HuH-7 (cell line): ENCODE results near the gene KLF15.

Source experiments
- DNase-seq: peaks from one replicate; pipeline ENCODE4 v3.0.0; 2011; ENCODE audit warnings: low spot score

The KLF15 gene

GRCh38 chr3:126306397-126306796, 50.8 kb downstream of the KLF15 start:
- no peak for DNase-seq

DNA sequence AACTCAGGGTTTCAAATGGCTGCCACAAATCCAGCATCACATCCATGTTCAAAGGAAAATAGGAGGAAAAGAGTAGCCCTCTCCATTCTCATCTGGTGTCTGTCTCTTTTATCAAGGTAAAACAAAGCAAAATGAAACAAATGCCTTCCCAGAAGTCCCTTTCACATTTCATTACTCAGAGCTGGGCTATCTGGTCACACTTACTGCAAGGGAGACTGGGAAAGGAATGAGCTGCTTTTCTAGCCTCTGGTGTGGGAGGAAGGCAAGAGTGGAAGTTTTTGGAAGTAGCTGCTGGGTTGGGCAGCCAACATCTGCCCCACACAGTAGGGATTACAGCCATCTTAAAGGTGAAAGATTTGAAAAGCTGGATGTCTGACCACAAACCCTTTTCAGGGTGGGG, 51.8 kb downstream of the KLF15 start:
- DNase-seq: no peak

GRCh38 chr3:126304704-126305103, 52.5 kb downstream of the KLF15 start:
- DNase-seq: no peak

- no peak for DNase-seq
Observed at GRCh38 chr3:126304291-126304690, 52.9 kb downstream of the KLF15 start.

GRCh38 chr3:126303272-126303671, 53.9 kb downstream of the KLF15 start:
- no peak for DNase-seq

DNA sequence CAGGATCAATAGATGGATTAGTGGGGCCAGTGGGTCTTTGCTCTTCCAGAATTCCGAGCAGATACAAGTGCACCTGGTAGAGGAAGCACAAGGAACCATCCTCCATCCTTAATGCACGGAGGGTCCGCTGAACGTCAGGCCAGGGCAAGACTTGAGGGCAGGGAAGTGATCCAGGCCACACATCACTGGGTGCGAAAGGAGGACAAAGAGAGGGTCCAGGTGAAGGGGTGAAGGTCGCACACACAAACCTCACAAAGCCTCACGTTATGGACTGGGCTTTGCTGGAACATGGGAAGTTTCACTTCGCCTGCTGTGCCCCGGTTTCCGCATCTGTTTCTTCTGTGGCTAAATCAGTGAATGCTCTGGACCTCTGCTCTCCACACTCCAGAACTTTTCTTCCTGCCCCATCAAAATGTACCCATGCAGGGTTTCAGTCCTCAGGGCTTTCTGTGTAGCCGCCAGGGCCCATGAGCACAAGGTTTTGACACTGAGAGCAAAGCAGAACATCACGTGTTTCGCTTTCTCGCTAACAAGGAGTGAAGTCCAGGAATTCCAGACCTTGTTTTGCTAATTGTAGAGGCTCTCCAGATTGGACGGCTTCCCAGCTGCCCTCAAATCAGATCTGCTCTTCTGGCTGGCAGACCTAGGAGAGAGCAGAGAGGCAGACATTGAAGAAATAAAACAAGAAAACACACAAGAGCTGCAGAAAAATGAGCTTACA, 56.3 kb downstream of the KLF15 start:
- no peak for DNase-seq

DNA sequence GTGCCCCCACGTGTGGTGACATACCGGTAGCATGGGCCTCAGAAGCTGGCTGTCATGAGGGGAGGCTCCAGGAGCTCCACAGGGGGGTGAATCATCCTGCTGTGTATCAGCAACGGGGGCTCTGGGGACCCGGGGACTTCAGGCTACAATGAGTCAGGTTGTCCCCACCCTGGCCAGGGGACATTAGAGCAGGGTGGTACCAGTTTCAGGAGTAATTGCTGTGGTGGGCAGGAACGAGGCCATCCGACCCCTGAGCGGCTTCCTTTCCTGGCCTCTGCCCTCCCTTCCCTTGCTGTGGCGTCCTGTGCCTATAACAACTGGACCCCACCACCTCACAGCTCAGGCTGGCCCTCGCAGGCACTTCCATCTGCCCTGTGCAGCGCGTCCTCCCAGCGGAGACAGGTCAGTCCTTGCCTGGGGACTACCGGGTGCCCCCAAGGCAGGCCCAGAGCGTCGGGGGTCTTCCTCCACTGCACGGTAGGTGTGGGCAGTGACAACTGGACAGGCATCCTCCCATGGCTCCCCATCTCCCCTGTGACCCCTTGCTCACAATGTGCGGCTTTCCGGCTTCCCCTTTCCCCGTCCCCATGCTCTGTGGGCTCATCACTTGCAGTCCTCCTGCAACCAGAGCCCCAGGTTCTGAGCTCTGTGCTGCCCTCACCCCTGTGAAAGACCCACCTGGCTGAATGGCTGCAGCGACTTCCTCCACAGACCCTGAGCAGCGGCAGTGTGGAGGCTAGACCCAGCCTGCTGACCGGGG, 57.0 kb downstream of the KLF15 start:
- no peak for DNase-seq

- no peak for DNase-seq
Observed at GRCh38 chr3:126295407-126295939, 61.7 kb downstream of the KLF15 start.

GRCh38 chr3:126294211-126294808, 62.9 kb downstream of the KLF15 start:
- DNase-seq: no peak

DNA sequence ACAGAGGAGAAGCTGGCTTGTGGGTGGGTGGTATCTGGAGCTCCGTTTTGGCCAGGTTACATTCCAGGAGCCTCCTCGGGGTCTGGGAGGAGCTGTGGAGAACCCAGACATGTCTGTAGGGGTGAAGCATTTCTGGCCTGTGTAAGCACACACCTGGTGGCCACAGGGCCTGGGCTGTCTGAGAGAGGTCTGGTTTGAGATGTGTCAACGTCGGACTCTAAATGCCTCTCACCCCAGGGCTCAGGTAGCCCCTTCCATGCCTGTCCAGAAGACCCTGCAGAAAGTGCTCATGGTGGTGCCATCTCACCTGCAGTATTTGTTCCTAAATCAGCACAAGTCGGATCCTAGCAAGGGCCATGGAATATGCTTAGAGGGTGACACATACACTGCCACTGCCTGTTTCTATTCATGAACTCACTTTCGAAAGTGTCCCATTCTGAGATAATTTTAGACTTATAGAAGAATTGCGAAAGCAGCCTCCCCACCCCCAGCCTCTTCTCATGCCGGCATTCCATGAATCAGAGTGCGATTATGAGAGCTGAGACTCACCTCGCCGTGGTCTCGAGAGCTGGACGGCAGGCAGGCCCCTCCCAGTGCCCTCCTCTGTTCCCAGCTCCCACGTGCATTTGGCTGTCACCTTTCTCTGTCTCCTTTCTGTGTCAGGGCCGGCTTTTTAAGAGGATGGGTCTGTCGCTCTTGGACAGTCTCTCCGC, 63.7 kb downstream of the KLF15 start:
- DNase-seq: no peak
